ENCODE results near the gene PTPRE. TPM values are rescaled to one million over a fixed set of nuclear protein-coding genes. Genes with fewer than 3 reads are reported as not detected.

PTPRE gene
- total and polyA plus RNA-seq, 4 donors, result 1.5 to 12.5 (median 3.7) TPM

- TF ChIP-seq HNF4A (conservative IDR thresholded peaks at IDR 0.05), result no peak
- TF ChIP-seq GABPA (IDR thresholded peaks at IDR 0.05 in 1 of 2, conservative IDR thresholded peaks at IDR 0.05 in 1 of 2), result no peak
- no peak for TF ChIP-seq FOXA1 (IDR thresholded peaks at IDR 0.05)
Measured at GRCh38 chr10:128073890-128074289, 167.0 kb downstream of the PTPRE start (continued).

- 97% methylated on average over 5 of the region's 5 CpGs for WGBS
- DNase-seq (ENCODE audit: low spot score), result no peak
- TF ChIP-seq, protein P1, sequence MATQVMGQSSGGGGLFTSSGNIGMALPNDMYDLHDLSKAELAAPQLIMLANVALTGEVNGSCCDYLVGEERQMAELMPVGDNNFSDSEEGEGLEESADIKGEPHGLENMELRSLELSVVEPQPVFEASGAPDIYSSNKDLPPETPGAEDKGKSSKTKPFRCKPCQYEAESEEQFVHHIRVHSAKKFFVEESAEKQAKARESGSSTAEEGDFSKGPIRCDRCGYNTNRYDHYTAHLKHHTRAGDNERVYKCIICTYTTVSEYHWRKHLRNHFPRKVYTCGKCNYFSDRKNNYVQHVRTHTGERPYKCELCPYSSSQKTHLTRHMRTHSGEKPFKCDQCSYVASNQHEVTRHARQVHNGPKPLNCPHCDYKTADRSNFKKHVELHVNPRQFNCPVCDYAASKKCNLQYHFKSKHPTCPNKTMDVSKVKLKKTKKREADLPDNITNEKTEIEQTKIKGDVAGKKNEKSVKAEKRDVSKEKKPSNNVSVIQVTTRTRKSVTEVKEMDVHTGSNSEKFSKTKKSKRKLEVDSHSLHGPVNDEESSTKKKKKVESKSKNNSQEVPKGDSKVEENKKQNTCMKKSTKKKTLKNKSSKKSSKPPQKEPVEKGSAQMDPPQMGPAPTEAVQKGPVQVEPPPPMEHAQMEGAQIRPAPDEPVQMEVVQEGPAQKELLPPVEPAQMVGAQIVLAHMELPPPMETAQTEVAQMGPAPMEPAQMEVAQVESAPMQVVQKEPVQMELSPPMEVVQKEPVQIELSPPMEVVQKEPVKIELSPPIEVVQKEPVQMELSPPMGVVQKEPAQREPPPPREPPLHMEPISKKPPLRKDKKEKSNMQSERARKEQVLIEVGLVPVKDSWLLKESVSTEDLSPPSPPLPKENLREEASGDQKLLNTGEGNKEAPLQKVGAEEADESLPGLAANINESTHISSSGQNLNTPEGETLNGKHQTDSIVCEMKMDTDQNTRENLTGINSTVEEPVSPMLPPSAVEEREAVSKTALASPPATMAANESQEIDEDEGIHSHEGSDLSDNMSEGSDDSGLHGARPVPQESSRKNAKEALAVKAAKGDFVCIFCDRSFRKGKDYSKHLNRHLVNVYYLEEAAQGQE (IDR thresholded peaks at IDR 0.05), result no peak
- TF ChIP-seq FOXA1 (IDR thresholded peaks at IDR 0.05) (no peak), SP1 (IDR thresholded peaks at IDR 0.05) (no peak), GABPA (IDR thresholded peaks at IDR 0.05 in 1 of 2, conservative IDR thresholded peaks at IDR 0.05 in 1 of 2) (no peak), FOXA2 (IDR thresholded peaks at IDR 0.05) (no peak), RAD21 (IDR thresholded peaks at IDR 0.05) (no peak), YY1 (IDR thresholded peaks at IDR 0.05) (no peak), ATF3 (IDR thresholded peaks at IDR 0.05) (no peak), EGR1 (IDR thresholded peaks at IDR 0.05; ENCODE audit: low read depth in 2 of 2) (no peak), RXRA (IDR thresholded peaks at IDR 0.05) (no peak), NR2F2 (IDR thresholded peaks at IDR 0.05) (no peak), JUND (IDR thresholded peaks at IDR 0.05) (no peak), HNF4A (conservative IDR thresholded peaks at IDR 0.05) (no peak), HNF4G (IDR thresholded peaks at IDR 0.05) (no peak), TAF1 (conservative IDR thresholded peaks at IDR 0.05) (no peak)
- TF ChIP-seq, protein P2, sequence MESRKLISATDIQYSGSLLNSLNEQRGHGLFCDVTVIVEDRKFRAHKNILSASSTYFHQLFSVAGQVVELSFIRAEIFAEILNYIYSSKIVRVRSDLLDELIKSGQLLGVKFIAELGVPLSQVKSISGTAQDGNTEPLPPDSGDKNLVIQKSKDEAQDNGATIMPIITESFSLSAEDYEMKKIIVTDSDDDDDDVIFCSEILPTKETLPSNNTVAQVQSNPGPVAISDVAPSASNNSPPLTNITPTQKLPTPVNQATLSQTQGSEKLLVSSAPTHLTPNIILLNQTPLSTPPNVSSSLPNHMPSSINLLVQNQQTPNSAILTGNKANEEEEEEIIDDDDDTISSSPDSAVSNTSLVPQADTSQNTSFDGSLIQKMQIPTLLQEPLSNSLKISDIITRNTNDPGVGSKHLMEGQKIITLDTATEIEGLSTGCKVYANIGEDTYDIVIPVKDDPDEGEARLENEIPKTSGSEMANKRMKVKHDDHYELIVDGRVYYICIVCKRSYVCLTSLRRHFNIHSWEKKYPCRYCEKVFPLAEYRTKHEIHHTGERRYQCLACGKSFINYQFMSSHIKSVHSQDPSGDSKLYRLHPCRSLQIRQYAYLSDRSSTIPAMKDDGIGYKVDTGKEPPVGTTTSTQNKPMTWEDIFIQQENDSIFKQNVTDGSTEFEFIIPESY (IDR thresholded peaks at IDR 0.05), result no peak
- TF ChIP-seq, protein P3, sequence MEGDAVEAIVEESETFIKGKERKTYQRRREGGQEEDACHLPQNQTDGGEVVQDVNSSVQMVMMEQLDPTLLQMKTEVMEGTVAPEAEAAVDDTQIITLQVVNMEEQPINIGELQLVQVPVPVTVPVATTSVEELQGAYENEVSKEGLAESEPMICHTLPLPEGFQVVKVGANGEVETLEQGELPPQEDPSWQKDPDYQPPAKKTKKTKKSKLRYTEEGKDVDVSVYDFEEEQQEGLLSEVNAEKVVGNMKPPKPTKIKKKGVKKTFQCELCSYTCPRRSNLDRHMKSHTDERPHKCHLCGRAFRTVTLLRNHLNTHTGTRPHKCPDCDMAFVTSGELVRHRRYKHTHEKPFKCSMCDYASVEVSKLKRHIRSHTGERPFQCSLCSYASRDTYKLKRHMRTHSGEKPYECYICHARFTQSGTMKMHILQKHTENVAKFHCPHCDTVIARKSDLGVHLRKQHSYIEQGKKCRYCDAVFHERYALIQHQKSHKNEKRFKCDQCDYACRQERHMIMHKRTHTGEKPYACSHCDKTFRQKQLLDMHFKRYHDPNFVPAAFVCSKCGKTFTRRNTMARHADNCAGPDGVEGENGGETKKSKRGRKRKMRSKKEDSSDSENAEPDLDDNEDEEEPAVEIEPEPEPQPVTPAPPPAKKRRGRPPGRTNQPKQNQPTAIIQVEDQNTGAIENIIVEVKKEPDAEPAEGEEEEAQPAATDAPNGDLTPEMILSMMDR (IDR thresholded peaks at IDR 0.05; ENCODE audit: low read depth, low read length, missing input control), result no peak
- TF ChIP-seq, protein P4, sequence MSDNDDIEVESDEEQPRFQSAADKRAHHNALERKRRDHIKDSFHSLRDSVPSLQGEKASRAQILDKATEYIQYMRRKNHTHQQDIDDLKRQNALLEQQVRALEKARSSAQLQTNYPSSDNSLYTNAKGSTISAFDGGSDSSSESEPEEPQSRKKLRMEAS (IDR thresholded peaks at IDR 0.05), result no peak
Measured at GRCh38 chr10:128074589-128074988, 167.7 kb downstream of the PTPRE start.

More at GRCh38 chr10:128074589-128074988, 167.7 kb downstream of the PTPRE start:
- peaks cover 0 to 6% (median under 1%) of the 10 kb centered on the region in 4 donors for H3K36me3 ChIP-seq (ENCODE audit: control insufficient read depth in 4 of 4, insufficient read depth in 3 of 4, low read depth in 1 of 4, low read length in 3 of 4)
- H3K27ac ChIP-seq (ENCODE audit: low read depth in 1 of 2, low read length in 2 of 2), result no peak overlapping the region
- no peak overlapping the region for H3K4me3 ChIP-seq (ENCODE audit: low read depth in 1 of 3, low read length in 3 of 3)
- no peak overlapping the region for H3K9ac ChIP-seq (ENCODE audit: low read depth in 1 of 2, low read length in 2 of 2)
- peaks cover 0 to 3% (median 0%) of the 10 kb centered on the region in 4 donors for H3K27me3 ChIP-seq (ENCODE audit: control insufficient read depth in 4 of 4, insufficient read depth in 4 of 4, low read length in 3 of 4)
- H3K9me3 ChIP-seq (ENCODE audit: control insufficient read depth in 4 of 4, low read length in 3 of 4), result no peaks in the 10 kb centered on the region
- H3K4me1 ChIP-seq (ENCODE audit: control insufficient read depth in 4 of 4, insufficient read depth in 4 of 4, low read length in 3 of 4), result no peaks in the 10 kb centered on the region

All from liver (tissue), 9 donors.